NCI-H510A treated with DMSO at 0.1 percent for 48 hours (cell line): ENCODE measurements around the gene ADM5.

ENCODE experiments used
- DNase-seq: peaks from one replicate; lab custom pipeline; 2025; lab: John Stamatoyannopoulos, UW

Gene ADM5

GRCh38 chr19:49689133-49690078 lies at the start of gene ADM5:
ADM5 (plus strand) TSS chr19:49689594; CDS start chr19:49689838, 244 bp downstream.
- peak; percentile 82 for DNase-seq

DNA sequence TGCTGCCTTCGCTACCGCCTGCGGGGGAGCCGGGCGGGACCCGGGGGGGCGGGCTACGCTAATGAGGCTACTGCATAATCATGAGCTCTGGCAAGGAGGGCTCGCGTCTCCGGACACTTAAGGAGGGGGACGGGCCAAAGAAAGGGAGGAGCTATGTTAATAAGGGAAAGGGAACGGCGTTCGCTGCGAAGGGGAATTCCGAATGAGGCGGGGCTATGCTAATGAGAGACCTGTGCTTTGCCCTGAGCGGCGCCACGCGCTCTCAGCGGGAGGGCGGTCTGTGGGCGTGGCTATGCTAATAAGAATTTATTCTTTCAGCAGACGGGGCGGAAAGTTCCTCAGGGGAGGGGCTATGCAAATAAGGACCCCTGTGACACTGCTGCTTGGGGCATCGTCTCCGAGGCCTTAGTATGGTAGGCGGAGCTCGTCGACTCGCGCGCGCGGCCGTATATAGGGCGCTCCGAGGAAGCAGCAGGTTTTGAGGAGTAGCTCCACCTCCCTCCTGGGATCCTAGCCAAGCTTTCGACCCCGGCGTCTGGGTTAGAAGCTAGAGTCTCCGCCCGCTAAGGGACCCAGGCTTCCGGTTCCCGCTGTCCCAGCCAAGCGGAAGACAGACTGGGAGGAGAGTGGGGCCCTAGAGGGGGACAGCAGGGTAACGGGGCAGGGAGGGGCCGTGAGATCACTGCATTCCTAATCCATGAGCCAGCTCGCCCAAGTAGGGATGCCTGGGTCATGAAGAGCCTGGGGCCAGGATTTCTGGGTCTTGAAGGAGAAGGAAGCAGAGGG lies 49.1 kb upstream of the ADM5 start, which contains the start of gene RRAS:
TSS of gene RRAS (minus strand) at position 31 of the 786 bp plus-strand sequence. CDS start 45 bp downstream, outside the sequence.
- DNase-seq: peak; percentile 100

DNA sequence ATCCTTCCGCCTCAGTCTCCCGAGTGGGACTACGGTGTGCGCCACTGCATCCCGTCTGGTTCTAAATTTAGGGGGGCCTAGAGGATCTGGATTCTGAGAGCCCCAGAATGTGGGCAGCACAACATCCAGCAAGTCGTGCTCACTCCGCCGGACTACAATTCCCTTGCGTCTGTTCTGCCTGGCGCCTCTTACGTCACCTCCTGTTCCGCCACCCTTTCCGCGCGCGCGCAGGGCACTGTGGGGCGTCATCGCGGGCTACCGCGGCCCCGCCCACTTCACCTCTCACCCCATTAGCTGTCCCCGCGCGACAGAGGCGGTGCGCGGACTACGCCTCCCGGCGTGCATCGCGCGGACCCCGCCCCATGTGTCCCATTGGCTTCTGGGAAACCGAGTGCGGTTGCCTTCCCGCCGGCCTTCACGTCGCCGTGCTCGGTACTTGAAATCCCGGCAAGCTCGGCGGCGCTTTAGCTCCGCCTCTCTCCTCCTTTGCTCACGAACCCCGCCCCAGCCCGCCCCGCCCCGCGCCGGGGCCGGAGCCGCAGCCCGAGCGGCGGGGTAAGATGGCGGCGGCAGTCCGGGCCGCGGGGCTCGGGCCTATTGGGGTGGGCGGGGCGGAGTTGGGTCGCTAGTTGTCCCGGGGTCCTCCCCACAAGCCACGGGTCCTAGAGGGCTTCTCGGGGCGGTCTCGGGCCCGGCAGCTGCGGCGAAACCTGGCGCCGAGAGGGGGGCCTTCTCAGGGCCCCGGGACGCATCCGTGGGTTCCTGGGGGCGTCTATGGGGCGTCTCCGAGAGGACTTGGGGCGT lies 47.5 kb upstream of the ADM5 start, which contains the start of gene SCAF1:
TSS of gene SCAF1 (plus strand) at position 522 of the 804 bp plus-strand sequence. CDS start 2,818 bp downstream, outside the sequence.
- peak; percentile 99 for DNase-seq

GRCh38 chr19:49642492-49643035 lies 46.8 kb upstream of the ADM5 start:
- no peak for DNase-seq

DNA sequence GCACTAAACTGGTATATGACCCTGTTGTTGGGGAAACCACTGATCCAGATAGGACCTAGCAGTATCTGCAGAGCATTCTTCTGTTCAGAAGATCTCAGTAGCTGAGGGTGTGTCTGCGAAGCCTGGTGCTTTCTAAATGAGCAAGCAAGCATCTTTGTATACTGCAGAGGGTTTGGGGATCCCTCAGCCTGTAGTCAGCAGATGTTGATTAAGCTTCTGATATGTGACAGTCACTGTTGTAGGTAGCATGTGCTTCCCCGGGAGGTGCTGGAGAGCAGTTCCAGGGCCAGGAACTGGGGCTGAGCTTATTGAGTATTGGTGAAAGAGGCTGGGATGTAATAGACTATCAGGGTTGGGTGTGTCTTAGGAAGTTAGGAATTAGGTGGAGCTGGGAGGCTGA lies 45.9 kb upstream of the ADM5 start:
- DNase-seq: no peak

DNA sequence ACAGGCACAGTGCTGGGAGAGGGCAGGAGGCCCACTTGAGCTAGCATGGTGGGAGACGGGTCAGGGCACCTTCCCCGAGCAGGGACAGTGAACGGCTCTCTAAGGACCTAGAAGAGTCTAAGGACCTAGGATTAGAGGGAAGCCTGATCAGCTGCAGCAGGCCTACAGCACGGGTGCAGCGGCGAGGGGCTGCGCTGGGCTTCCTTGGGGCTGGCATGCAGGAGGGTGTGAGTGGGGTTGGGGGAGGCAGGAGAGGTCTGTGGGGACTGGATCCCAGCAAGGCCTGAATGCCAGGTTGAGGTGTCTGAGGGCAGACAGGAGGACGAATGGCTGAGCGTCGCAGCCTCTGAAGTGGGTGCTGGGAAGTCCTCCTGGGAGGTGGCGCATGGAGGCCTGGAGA lies 43.8 kb upstream of the ADM5 start:
- no peak for DNase-seq

DNA sequence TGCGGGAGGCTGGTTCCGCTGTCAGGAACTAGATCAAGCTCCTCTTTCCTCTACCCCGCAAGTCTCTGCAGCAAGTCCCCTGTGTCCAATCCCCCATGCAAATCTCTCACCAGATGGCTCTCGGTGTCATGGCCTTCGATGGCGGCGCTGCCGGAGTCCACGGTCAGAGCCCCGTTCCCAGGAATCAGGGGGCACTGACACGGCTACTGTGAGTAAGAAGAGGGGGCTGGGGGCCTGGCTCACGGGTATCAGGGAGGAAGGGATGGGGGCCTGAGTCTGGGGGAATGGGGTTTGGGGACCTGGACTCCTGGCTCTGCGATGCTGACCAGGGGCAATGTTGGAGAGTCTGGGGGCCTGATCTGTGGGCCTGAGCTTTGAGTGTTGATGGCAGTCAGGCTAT lies 43.4 kb upstream of the ADM5 start:
- no peak for DNase-seq

DNA sequence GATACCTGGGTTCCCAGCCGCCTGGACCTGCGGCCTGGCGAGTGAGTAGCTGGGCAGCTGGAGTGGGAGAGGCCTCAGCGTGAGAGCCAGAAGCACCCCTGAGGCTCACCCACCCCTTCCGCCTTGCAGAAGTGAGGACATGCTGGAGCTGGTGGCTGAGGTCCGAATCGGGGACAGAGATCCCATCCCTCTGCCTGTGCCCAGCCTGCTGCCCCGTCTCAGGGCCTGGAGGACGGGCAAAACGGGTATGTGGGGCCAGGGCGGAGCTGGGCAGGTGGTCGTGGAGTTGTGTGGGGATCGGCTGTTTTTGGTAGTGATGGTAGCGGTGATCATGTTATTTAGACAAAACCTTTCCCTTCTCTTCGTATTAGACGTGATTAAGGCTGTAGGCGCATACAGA lies 42.8 kb upstream of the ADM5 start:
- no peak for DNase-seq

- no peak for DNase-seq
Observed at GRCh38 chr19:49651029-49651819, 38.2 kb upstream of the ADM5 start.

DNA sequence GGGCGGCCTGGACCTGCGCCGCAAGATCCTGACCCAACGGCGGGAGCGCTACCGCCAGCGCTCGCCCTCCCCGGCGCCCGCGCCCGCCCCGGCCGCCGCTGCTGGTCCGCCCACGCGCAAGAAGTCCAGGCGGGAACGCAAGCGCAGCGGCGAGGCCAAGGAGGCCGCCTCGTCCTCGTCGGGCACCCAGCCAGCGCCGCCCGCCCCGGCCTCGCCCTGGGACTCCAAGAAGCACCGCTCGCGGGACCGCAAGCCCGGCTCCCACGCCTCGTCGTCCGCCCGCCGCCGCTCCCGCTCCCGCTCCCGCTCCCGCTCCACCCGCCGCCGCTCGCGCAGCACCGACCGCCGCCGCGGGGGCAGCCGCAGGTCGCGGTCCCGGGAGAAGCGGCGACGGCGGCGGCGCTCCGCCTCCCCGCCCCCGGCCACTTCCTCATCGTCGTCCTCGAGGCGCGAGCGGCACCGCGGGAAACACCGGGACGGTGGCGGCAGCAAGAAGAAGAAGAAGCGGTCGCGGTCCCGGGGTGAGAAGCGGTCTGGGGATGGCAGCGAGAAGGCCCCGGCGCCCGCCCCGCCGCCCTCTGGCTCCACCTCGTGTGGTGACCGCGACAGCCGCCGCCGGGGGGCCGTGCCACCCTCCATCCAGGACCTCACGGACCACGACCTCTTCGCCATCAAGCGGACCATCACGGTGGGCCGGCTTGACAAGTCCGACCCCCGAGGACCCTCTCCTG lies 37.4 kb upstream of the ADM5 start:
- no peak for DNase-seq

- no peak for DNase-seq
Observed at GRCh38 chr19:49652551-49653465, 36.6 kb upstream of the ADM5 start.

GRCh38 chr19:49653466-49653806 lies 36.0 kb upstream of the ADM5 start:
- no peak for DNase-seq

GRCh38 chr19:49654581-49654980 lies 34.8 kb upstream of the ADM5 start:
- no peak for DNase-seq

- DNase-seq: no peak
Observed at GRCh38 chr19:49655570-49656455, 33.6 kb upstream of the ADM5 start.

DNA sequence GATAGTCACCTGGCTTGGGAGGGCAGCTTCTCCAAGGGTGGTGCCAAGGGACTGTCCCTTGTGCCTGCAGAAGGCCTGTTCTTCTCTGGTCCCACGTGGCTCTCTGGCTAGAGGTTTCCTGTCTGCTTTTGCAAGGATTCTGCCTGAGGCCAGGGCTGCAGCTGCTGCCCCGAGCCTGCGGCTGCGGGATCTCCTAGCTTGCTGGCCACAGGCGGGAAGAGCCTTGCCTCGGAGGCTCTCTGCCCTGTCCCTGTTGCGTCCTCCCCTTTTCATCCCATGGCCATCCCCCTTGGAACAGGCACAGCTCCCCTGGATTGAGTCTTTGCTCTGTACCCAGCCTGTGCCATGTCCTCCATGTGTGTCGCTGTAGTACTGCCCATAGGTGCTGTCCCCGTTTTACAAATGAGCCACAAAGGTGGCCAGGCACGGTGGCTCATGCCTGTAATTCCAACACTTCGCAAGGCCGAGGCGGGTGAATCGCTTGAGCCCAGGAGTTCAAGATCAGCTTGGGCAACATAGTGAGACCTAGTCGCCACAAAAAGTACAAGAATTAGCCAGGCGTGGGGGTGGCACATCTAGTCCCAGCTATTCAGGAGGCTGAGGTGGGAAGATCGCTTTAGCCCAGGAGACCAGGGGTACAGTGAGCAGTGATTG lies 32.8 kb upstream of the ADM5 start:
- no peak for DNase-seq

DNA sequence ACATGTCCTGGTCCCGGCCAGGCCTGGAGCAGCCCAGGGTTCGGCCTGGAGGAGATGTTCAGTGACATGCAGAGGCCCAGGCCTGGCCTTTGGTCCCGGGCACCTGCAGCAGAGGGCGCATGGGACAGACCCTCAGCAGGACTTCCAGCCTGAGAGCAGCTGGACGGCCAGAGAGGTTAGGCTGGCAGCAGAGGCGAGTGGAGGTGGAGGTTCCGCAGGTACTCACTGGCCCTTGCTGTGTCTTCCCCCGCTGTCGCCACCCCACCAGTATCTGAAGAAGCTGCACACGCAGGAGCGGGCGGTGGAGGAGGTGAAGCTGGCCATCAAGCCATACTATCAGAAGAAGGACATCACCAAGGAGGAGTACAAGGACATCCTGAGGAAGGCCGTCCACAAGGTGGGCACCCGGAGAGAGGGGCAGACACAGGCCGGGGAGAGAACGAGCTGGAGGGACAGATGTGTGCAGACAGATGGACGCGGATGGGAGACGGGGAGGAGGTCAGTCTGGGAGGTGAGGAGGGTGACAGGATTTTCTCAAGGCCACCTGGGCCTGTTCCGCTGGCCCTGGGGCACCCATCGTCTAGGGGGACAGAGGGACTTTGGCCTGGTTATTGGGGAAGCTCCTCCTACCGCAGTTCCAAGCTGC lies 31.8 kb upstream of the ADM5 start:
- no peak for DNase-seq

DNA sequence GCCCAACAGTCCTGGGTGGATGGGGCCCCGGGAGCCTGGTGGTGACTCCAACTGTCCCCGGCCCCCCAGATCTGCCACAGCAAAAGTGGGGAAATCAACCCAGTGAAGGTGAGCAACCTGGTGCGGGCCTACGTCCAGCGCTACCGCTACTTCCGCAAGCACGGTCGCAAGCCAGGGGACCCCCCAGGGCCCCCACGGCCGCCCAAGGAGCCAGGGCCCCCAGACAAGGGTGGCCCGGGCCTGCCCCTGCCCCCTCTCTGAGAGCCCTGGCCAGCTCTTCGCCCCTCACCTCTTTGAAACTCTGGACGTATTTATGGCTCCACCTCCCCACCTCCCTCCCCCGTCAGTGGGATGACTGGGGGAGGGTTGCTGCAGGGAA lies 31.3 kb upstream of the ADM5 start:
- no peak for DNase-seq
